ENCODE measurements around the gene CRYL1. TPM values are rescaled to one million over a fixed set of nuclear protein-coding genes. Genes with fewer than 3 reads are reported as not detected.

CRYL1 gene
- total RNA-seq, 1 experiment from 2014 or later, result 26.5 TPM

GRCh38 chr13:20566898-20567874 lies 41.5 kb upstream of the CRYL1 start, which contains the start of gene IFT88 (continued):
- peak; percentile 91 for TF ChIP-seq ZFX (IDR thresholded peaks at IDR 0.05)
- 0 out of 2 replicates have a peak, but pooled peaks have one; percentile 54 for TF ChIP-seq CBX3 (IDR thresholded peaks at IDR 0.05; ENCODE audit: low read depth)
- TF ChIP-seq SP1 (IDR thresholded peaks at IDR 0.05; ENCODE audit: low read depth), result no peak
- TF ChIP-seq SRF (IDR thresholded peaks at IDR 0.05; ENCODE audit: low read depth), result no peak
- TF ChIP-seq YY1 (IDR thresholded peaks at IDR 0.05; ENCODE audit: extremely low read depth, insufficient replicate concordance, low read depth, low read length), result no peak

- Histone ChIP-seq H3K79me2 (ENCODE audit: insufficient read depth, low read length) (peaks cover 9% of the 10 kb centered on the region), H3K9me2 (ENCODE audit: insufficient read depth) (no peaks in the 10 kb centered on the region), H3K4me2 (ENCODE audit: low read length) (peak overlapping the region; percentile 89), H4K20me1 (ENCODE audit: insufficient read depth) (no peaks in the 10 kb centered on the region), H3K27ac (ENCODE audit: low read depth, low read length) (peak overlapping the region; percentile 99), H3K9me3 (ENCODE audit: control insufficient read depth in 1 of 2, insufficient read depth in 1 of 2, low read depth in 1 of 2, low read length in 2 of 2) (peaks cover 0 to 17% of the 10 kb centered on the region in 2 experiments; a peak in 1 of 4 replicates), H3K4me1 (ENCODE audit: control insufficient read depth in 1 of 2, insufficient read depth in 2 of 2, low read length in 2 of 2) (peaks cover 5 to 25% of the 10 kb centered on the region in 2 experiments; a peak in 3 of 4 replicates), H3K27me3 (ENCODE audit: insufficient read depth, low read length) (no peaks in the 10 kb centered on the region), H3K36me3 (ENCODE audit: control insufficient read depth in 1 of 2, insufficient read depth in 2 of 2, low read length in 2 of 2) (no peaks in the 10 kb centered on the region), H3K4me3 (replicated peaks in 1 of 2; ENCODE audit: low read depth in 1 of 2, low read length in 2 of 2) (peak overlapping the region; percentile 66 to 77), H3K9ac (ENCODE audit: low read length) (peak overlapping the region; percentile 73), H2AFZ (ENCODE audit: low read depth, low read length, poor library complexity, severe bottlenecking) (peak overlapping the region; percentile 39)
- BruUV-seq (replicated peaks), result TSS peak; percentile 91
- DNase-seq (ENCODE audit: low read depth, low spot score), result peak; percentile 48
- ATAC-seq, result peak; percentile 72
- RAD21 ChIA-PET (ENCODE audit: low non-redundant PET in 1 of 2, low total read pairs in 2 of 2, uncharacterized antibody in 2 of 2, unreplicated experiment in 2 of 2), result no interaction called here
- POLR2A ChIA-PET, result no interaction called here
- peak; percentile 44; the same call in 1 of the 2 replicates for TF ChIP-seq POLR2AphosphoS5 (IDR thresholded peaks at IDR 0.05; ENCODE audit: low read depth, low read length)
- TF ChIP-seq TCF7L2 (IDR thresholded peaks at IDR 0.05; ENCODE audit: borderline replicate concordance, extremely low read depth, insufficient read depth, insufficient read length), result peak; percentile 46
- TF ChIP-seq EGR1 (IDR thresholded peaks at IDR 0.05; ENCODE audit: low read depth), result no peak
- TF ChIP-seq CBX3 (IDR thresholded peaks at IDR 0.05; ENCODE audit: low read depth), result 0 out of 2 replicates have a peak, but pooled peaks have one; percentile 23
- CTCF ChIA-PET, result no interaction called here
- intact Hi-C loops (cut with micrococcal nuclease), result loop anchor here (2.0 kb wide), 1 partner anchor 42 kb away; the partner anchor contains the start of gene CRYL1
These were observed 40.8 kb upstream of the CRYL1 start for GRCh38 chr13:20566468-20566897.

Measured in HCT116 (cell line).